ENCODE measurements around the gene KRT84. TPM values are rescaled to one million over a fixed set of nuclear protein-coding genes. Genes with fewer than 3 reads are reported as not detected.

Gene KRT84
- total RNA-seq, 1 experiment from 2014 or later, result not detected

DNA sequence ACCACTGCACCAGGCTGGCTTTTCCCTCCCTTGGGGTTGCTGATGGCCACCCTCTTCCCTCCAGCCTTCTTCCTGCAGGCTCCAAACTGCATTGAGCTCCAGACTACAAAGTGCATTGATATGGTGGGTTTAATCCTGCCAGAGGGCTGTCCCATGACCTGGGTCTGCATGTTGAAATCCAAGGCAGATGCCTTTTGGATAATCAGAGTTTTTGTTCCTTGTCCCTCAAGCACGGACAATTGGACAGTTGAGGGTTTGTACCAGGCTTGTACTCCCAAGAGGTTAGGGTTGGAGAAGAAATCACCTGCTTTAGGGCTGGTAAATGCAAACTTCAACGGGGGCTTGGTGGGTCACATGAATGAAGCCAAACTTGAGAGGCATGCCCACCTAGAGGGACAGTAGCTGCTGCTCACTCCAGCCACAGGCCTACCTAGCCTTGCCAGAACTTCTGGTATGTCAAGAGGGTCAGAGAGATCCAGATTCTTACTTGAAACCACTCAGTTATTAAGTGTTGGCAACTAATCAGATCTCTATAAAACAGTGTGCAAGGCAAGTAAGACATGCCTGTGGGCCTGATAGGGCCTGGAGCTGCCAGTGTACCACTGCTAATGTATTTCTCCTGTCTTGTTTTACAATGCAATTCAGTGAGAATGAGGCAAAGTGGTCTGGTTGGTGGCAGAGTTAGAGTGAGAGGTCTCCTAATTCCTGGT lies 42.5 kb downstream of the KRT84 start:
- intact Hi-C loops (cut with micrococcal nuclease; ENCODE audit: unreplicated experiment), result no loop called here
- Histone ChIP-seq H3K27ac (ENCODE audit: low read depth, low read length, poor library complexity, severe bottlenecking) (no peak overlapping the region), H3K4me3 (ENCODE audit: low read depth, low read length, poor library complexity, severe bottlenecking) (no peak overlapping the region), H3K27me3 (replicated peaks; ENCODE audit: insufficient read depth, low read depth, low read length, poor library complexity) (no peaks in the 10 kb centered on the region), H3K9me3 (ENCODE audit: low read depth, low read length, poor library complexity, severe bottlenecking) (no peaks in the 10 kb centered on the region), H3K36me3 (ENCODE audit: insufficient read depth, low read length, poor library complexity, severe bottlenecking) (no peaks in the 10 kb centered on the region), H3K4me1 (ENCODE audit: insufficient read depth, low read length, poor library complexity, severe bottlenecking) (no peaks in the 10 kb centered on the region)
- CTCF ChIA-PET, result no interaction called here
- DNase-seq (ENCODE audit: low spot score), result no peak
- POLR2A ChIA-PET (ENCODE audit: low non-redundant PET), result no interaction called here
- no TSS peak for BruUV-seq (replicated peaks)
- TF ChIP-seq EZH2 (IDR thresholded peaks at IDR 0.05; ENCODE audit: borderline replicate concordance, low read depth, low read length, poor library complexity, severe bottlenecking) (no peak), CTCF (conservative IDR thresholded peaks at IDR 0.05; ENCODE audit: low read depth, low read length) (no peak)

GRCh38 chr12:52341066-52341580 lies 44.3 kb downstream of the KRT84 start:
- no peak overlapping the region for H3K27ac ChIP-seq (ENCODE audit: low read depth, low read length, poor library complexity, severe bottlenecking)
- no peak for DNase-seq (ENCODE audit: low spot score)
- H3K9me3 ChIP-seq (ENCODE audit: low read depth, low read length, poor library complexity, severe bottlenecking), result no peaks in the 10 kb centered on the region
- ChIA-PET CTCF (no interaction called here), POLR2A (ENCODE audit: low non-redundant PET) (no interaction called here)
- H3K4me1 ChIP-seq (ENCODE audit: insufficient read depth, low read length, poor library complexity, severe bottlenecking), result no peaks in the 10 kb centered on the region
- intact Hi-C loops (cut with micrococcal nuclease; ENCODE audit: unreplicated experiment), result no loop called here
- H3K4me3 ChIP-seq (ENCODE audit: low read depth, low read length, poor library complexity, severe bottlenecking), result no peak overlapping the region
- no TSS peak for BruUV-seq (replicated peaks)
- H3K36me3 ChIP-seq (ENCODE audit: insufficient read depth, low read length, poor library complexity, severe bottlenecking), result no peaks in the 10 kb centered on the region
- no peaks in the 10 kb centered on the region for H3K27me3 ChIP-seq (replicated peaks; ENCODE audit: insufficient read depth, low read depth, low read length, poor library complexity)
- TF ChIP-seq EZH2 (IDR thresholded peaks at IDR 0.05; ENCODE audit: borderline replicate concordance, low read depth, low read length, poor library complexity, severe bottlenecking), result no peak
- no peak for TF ChIP-seq CTCF (conservative IDR thresholded peaks at IDR 0.05; ENCODE audit: low read depth, low read length)

GRCh38 chr12:52338241-52338960 lies 47.1 kb downstream of the KRT84 start:
- H3K27ac ChIP-seq (ENCODE audit: low read depth, low read length, poor library complexity, severe bottlenecking), result no peak overlapping the region
- DNase-seq (ENCODE audit: low spot score), result no peak
- H3K4me1 ChIP-seq (ENCODE audit: insufficient read depth, low read length, poor library complexity, severe bottlenecking), result no peaks in the 10 kb centered on the region
- no peaks in the 10 kb centered on the region for H3K27me3 ChIP-seq (replicated peaks; ENCODE audit: insufficient read depth, low read depth, low read length, poor library complexity)
- intact Hi-C loops (cut with micrococcal nuclease; ENCODE audit: unreplicated experiment), result no loop called here
- POLR2A ChIA-PET (ENCODE audit: low non-redundant PET), result no interaction called here
- H3K9me3 ChIP-seq (ENCODE audit: low read depth, low read length, poor library complexity, severe bottlenecking), result no peaks in the 10 kb centered on the region
- BruUV-seq (replicated peaks), result no TSS peak
- H3K4me3 ChIP-seq (ENCODE audit: low read depth, low read length, poor library complexity, severe bottlenecking), result no peak overlapping the region
- no peaks in the 10 kb centered on the region for H3K36me3 ChIP-seq (ENCODE audit: insufficient read depth, low read length, poor library complexity, severe bottlenecking)
- CTCF ChIA-PET, result interaction anchor here (2.1 kb wide), 1 partner anchor 11 kb away, joined by 7 read pairs; no protein-coding TSS in a partner anchor
- no peak for TF ChIP-seq EZH2 (IDR thresholded peaks at IDR 0.05; ENCODE audit: borderline replicate concordance, low read depth, low read length, poor library complexity, severe bottlenecking)

Measured in A673 (cell line).